Activated naive CD4-positive, alpha-beta T cell treated with anti-CD3 and anti-CD28 coated beads, Interleukin-2, amount 50 U/mL, for 72 hours (primary cell): Measurements from ENCODE around the gene COPRS. TPM values are rescaled to one million over a fixed set of nuclear protein-coding genes. Genes with fewer than 3 reads are reported as not detected.

Experiments used
- ATAC-seq, 2 donors: fragments of 150-1000 bp; cut with Tn5 transposase; 2 replicates each; pipeline ENCODE4 v1.10.0; 2021; ENCODE audit warnings: mild to moderate bottlenecking in 2 of 2, moderate library complexity in 2 of 2
- DNase-seq, 2 donors: peaks; one replicate each; pipeline ENCODE4 v3.0.0; 2021 to 2022; ENCODE audit warnings: low spot score in 2 of 2
- H3K27ac Mint-ChIP-seq, 2 donors: one replicate each; pipeline ENCODE4 v1.8.0; 2022; ENCODE audit warnings: mild to moderate bottlenecking in 2 of 2, mixed read lengths in 2 of 2
- H3K36me3 Mint-ChIP-seq, 2 donors: one replicate each; pipeline ENCODE4 v1.8.0; 2022; ENCODE audit warnings: mixed read lengths in 2 of 2
- H3K9me3 Mint-ChIP-seq, 2 donors: one replicate each; pipeline ENCODE4 v1.8.0; 2022; ENCODE audit warnings: mixed read lengths in 2 of 2
- total RNA-seq, 2 donors: library from RNA; stranded (reverse); gene quantifications; one replicate each; pipeline ENCODE4 v1.2.3, GENCODE V29; 2022

The COPRS gene, protein sequence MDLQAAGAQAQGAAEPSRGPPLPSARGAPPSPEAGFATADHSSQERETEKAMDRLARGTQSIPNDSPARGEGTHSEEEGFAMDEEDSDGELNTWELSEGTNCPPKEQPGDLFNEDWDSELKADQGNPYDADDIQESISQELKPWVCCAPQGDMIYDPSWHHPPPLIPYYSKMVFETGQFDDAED
- total RNA-seq, result 10 to 100 TPM; 33.9 to 41.3 TPM

DNA sequence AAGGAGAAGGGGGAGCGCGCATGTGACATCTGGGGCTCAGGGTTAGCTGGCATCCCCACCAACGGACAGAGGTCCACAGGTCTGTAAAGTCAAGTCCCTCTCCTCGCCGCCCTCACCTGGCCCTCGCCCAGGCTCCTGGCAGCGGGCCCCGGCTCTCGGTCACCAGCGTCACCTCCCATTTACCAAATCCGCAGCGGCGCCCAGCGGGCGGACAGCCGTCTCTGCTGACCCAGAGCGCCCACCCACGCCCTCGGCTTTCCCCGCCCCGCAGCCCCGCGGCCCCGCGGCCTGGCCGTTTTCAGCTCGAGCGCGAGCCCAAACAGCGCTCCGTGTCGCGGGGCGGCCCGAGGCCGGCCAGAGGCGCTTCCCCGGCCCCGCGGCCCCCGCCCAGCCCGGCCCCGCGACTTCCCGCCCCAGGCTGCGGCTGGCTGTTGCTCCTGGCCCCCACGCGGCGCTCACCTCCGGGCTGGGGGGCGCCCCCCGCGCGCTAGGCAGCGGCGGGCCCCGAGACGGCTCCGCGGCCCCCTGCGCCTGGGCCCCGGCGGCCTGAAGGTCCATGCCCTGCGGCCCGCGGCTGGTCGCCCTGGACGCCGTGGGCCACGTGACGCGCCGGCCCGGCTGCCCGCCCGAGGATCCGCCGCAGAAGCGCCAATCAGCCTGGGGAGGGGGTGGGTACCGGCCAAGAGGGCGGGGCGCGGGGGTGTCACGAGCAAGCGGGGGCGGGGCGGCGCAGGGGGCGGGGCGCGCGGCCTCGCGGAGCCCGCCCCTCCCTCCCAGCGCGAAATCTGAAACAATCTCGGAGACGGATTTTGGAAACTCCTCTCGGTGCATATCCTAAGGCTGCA, at the start of gene COPRS:
Gene COPRS, minus strand, starts transcription at position 603 of the 845 bp plus-strand sequence. Its CDS starts 45 bp downstream, at position 558.
- peak; percentile 74 to 84 for DNase-seq
- H3K9me3 Mint-ChIP-seq, result no peaks in the 10 kb centered on the region
- peak within 1 kb of the TSS; percentile 73 to 87 for H3K27ac Mint-ChIP-seq
- peak; percentile 89 to 90 for ATAC-seq
- peaks cover 5 to 13% of the 10 kb centered on the region in 2 donors for H3K36me3 Mint-ChIP-seq

GRCh38 chr17:31908386-31908785, 49.3 kb upstream of the COPRS start:
- Mint-ChIP-seq H3K36me3 (no peaks in the 10 kb centered on the region), H3K9me3 (no peaks in the 10 kb centered on the region), H3K27ac (no peak overlapping the region)
- no peak for DNase-seq
- ATAC-seq, result no peak

- DNase-seq, result no peak
- peak in 1 of 2 donors; percentile 26 for ATAC-seq
- Mint-ChIP-seq H3K36me3 (no peaks in the 10 kb centered on the region), H3K27ac (no peak overlapping the region), H3K9me3 (no peaks in the 10 kb centered on the region)
These were observed 48.4 kb upstream of the COPRS start for GRCh38 chr17:31907342-31907962.

- no peak for ATAC-seq
- no peaks in the 10 kb centered on the region for H3K36me3 Mint-ChIP-seq
- H3K9me3 Mint-ChIP-seq, result no peaks in the 10 kb centered on the region
- no peak overlapping the region for H3K27ac Mint-ChIP-seq
- DNase-seq, result no peak
These were observed 44.4 kb upstream of the COPRS start for GRCh38 chr17:31903401-31903800.

- DNase-seq (peak in 1 of 2 donors; percentile 27), ATAC-seq (peak in 1 of 2 donors; percentile 67)
- H3K9me3 Mint-ChIP-seq, result no peaks in the 10 kb centered on the region
- peaks cover 2 to 5% of the 10 kb centered on the region in 2 donors for H3K36me3 Mint-ChIP-seq
- peak overlapping the region; percentile 31 to 72 for H3K27ac Mint-ChIP-seq
These were observed 43.6 kb upstream of the COPRS start for GRCh38 chr17:31902693-31903092.

GRCh38 chr17:31900877-31901276, 41.8 kb upstream of the COPRS start:
- H3K9me3 Mint-ChIP-seq, result no peaks in the 10 kb centered on the region
- no peak overlapping the region for H3K27ac Mint-ChIP-seq
- H3K36me3 Mint-ChIP-seq, result peaks cover 5 to 8% of the 10 kb centered on the region in 2 donors
- no peak for DNase-seq
- no peak for ATAC-seq

- ATAC-seq, result no peak
- Mint-ChIP-seq H3K9me3 (no peaks in the 10 kb centered on the region), H3K36me3 (peaks cover 7 to 15% of the 10 kb centered on the region in 2 donors), H3K27ac (peak overlapping the region in 1 of 2 donors; percentile 94)
- no peak for DNase-seq
These were observed 29.1 kb upstream of the COPRS start for GRCh38 chr17:31888124-31888523.

GRCh38 chr17:31882571-31882970, 23.5 kb upstream of the COPRS start:
- Mint-ChIP-seq H3K9me3 (no peaks in the 10 kb centered on the region), H3K27ac (peak overlapping the region in 1 of 2 donors; percentile 86), H3K36me3 (peaks cover 6 to 43% of the 10 kb centered on the region in 2 donors)
- DNase-seq (no peak), ATAC-seq (no peak)

DNA sequence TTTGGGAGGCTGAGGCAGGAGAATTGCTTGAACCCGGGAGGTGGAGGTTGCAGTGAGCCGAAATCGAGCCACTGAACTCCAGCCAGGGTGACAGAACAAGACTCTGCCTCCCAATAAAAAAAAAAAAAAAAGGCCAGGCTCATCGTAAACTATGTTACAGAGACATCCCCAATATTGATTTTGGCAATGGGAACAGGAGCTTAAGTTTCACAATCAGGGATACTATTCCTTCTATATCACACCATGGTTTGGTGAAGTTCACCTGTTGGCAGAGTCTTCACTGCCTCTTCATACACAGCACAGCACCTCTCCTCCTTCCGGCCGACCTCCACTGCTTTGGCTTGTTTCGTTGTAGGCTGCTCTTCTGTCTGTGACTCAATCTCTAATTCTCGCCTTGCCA, 21.3 kb upstream of the COPRS start:
- DNase-seq (no peak), ATAC-seq (no peak)
- peaks cover 6 to 46% of the 10 kb centered on the region in 2 donors for H3K36me3 Mint-ChIP-seq
- peak overlapping the region; percentile 40 to 81 for H3K27ac Mint-ChIP-seq
- H3K9me3 Mint-ChIP-seq, result no peaks in the 10 kb centered on the region

DNA sequence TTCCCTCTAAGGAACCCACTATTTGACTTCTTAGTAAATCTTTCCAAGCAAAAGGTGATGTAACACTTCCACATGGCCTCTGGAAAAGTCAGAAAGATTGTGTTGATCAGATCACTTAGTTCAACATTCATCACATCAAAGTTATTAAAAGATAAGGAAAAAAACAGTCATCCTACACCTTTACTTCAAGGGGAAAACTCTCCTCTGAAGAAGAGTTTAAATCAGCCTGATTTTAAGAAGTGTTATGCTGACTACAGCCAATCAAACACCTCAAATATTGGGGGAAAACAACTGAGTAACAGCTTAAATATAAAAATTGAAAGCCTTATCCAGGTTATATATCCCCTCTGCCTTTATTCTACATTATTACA, 19.6 kb upstream of the COPRS start:
- ATAC-seq, result no peak
- H3K36me3 Mint-ChIP-seq, result peaks cover 6 to 40% of the 10 kb centered on the region in 2 donors
- peak overlapping the region; percentile 81 to 87 for H3K27ac Mint-ChIP-seq
- DNase-seq, result no peak
- H3K9me3 Mint-ChIP-seq, result no peaks in the 10 kb centered on the region

GRCh38 chr17:31877911-31878702, 19.1 kb upstream of the COPRS start:
- peak overlapping the region; percentile 81 to 87 for H3K27ac Mint-ChIP-seq
- no peaks in the 10 kb centered on the region for H3K9me3 Mint-ChIP-seq
- ATAC-seq (peak; percentile 92 to 95), DNase-seq (peak; percentile 33 to 66)
- H3K36me3 Mint-ChIP-seq, result peaks cover 6 to 40% of the 10 kb centered on the region in 2 donors

GRCh38 chr17:31877341-31877740, 18.3 kb upstream of the COPRS start:
- ATAC-seq (no peak), DNase-seq (no peak)
- Mint-ChIP-seq H3K27ac (peak overlapping the region; percentile 72 to 87), H3K9me3 (no peaks in the 10 kb centered on the region), H3K36me3 (peaks cover 6 to 36% of the 10 kb centered on the region in 2 donors)

DNA sequence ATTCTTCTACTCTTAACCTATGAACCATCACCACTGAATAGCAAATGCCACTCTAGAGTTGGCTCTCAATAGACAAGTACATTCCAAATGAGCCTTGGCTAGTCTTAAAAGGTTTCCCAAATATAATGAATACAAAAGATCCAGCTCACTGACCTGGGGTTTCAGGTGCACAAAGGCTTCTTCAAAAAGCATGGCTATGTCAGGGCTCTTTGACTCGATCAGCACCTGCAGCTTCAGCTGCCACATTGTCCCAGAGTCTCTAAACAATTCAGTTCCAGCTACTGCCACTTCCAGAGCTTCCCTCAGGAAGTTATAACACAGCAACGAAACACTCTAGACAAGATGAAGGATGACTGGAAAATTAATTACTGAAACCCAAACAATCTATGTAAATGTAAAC, 16.0 kb upstream of the COPRS start:
- DNase-seq (no peak), ATAC-seq (no peak)
- H3K9me3 Mint-ChIP-seq, result no peaks in the 10 kb centered on the region
- peaks cover 0 to 18% of the 10 kb centered on the region in 2 donors for H3K36me3 Mint-ChIP-seq
- H3K27ac Mint-ChIP-seq, result no peak overlapping the region

GRCh38 chr17:31869797-31870568, 10.9 kb upstream of the COPRS start:
- DNase-seq (no peak), ATAC-seq (no peak)
- Mint-ChIP-seq H3K36me3 (peaks cover 0 to 18% of the 10 kb centered on the region in 2 donors), H3K27ac (no peak overlapping the region), H3K9me3 (no peaks in the 10 kb centered on the region)

GRCh38 chr17:31869031-31869430, 10.0 kb upstream of the COPRS start:
- Mint-ChIP-seq H3K27ac (no peak overlapping the region), H3K36me3 (peaks cover 0 to 17% of the 10 kb centered on the region in 2 donors), H3K9me3 (no peaks in the 10 kb centered on the region)
- no peak for ATAC-seq
- no peak for DNase-seq

DNA sequence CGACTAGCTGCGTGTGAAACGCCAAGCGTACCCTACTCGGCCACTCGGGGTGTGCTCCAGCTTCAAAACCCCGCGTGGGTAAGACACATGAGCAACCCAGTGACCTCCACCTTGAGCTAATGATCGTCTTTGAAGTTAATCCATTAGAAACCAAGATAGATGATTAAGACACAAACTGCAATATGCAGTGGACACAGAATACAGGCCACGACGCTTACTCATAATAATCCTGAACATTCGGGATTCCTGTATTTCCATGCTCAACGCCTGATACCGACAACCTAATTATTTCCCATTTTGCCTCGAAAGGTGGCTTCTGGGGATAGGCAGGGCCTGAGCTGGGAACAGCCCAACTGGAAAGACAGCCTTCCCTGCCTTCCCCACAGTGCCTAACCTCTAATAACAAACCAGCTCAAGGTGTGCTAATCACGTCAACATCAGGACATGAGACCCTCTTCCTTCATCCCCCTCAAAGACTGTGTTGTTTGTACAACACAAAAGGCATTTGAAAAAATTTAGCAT, 504 bp upstream of the COPRS start:
- DNase-seq (no peak), ATAC-seq (no peak)
- Mint-ChIP-seq H3K36me3 (peaks cover 5 to 13% of the 10 kb centered on the region in 2 donors), H3K27ac (peak overlapping the region in 1 of 2 donors; percentile 60), H3K9me3 (no peaks in the 10 kb centered on the region)
